ENCODE measurements around the gene BMP8A.
"Not testable (repeated sequence)": the region's sequence is repeated elsewhere in the genome, so short reads cannot be mapped to it uniquely, and the experiment has no call there.

BMP8A gene

GRCh38 chr1:39491146-39491921 is at the start of gene BMP8A:
Gene BMP8A (plus strand): TSS chr1:39491636. CDS start chr1:39491992, 356 bp downstream.
- peak; percentile 91 for DNase-seq (ENCODE audit: low spot score)

- DNase-seq (ENCODE audit: low spot score), result no peak
These were observed 49.6 kb upstream of the BMP8A start for GRCh38 chr1:39441797-39442196.

DNA sequence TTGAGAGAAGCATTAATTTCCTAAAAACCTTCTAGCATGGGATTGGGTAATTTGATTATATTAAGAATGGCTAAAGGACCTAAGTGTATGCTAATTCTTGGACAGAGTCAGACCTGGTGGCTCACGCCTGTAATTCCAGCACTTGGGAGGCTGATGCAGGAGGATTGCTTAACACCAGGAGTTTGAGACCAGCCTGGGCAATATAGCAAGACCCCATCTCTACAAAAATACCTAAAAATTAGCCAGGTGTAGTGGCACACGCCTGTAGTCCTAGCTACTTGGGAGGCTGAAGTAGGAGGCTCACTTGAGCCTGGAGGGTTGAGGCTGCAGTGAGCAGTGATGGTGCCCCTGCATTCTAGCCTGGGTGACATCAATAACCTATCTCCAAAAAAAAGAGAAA is 45.9 kb upstream of the BMP8A start:
- no peak for DNase-seq (ENCODE audit: low spot score)

DNA sequence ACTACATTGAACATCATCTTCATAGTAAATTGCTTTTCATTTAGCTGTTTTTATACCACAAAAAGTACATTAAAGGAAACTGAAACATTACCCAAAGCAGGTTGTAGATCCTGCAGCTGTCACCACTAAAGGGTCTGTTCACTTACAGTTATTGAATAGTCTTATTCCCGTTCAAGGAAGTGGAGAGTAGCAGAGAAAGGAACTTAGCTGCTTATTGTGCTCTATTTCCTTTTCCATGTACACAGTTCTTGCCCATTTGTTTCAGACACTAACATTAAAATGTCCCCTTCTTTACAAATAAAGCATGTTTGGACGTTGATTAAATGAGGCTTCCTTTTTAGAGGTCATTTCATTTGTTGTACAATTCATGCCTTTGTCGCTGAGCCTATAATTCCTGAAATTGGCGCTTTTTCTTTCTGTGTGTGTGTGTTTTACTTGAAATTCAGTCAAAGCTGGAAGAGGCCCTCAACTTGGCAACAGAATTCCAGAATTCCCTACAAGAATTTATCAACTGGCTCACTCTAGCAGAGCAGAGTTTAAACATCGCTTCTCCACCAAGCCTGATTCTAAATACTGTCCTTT is 44.4 kb upstream of the BMP8A start:
- no peak for DNase-seq (ENCODE audit: low spot score)

DNA sequence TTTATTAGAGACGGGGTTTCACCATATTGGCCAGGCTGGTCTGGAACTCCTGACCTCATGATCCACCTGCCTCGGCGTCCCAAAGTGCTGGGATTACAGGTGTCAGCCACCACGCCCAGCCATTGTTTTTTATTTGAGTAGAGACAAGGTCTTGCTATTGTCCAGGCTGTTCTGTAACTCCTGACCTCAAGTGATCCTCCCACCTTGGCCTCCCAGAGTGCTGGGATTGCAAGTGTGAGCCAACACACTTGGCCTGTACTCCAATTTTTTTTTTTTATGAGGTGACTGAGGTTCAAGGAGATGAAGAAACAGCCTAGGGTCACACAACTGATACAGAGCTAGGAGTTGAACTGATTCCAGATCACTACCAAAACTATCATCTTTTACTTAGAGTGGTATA is 41.4 kb upstream of the BMP8A start:
- not testable (repeated sequence) for DNase-seq (ENCODE audit: low spot score)

- no peak for DNase-seq (ENCODE audit: low spot score)
These were observed 40.4 kb upstream of the BMP8A start for GRCh38 chr1:39450956-39451606.

GRCh38 chr1:39452081-39452480 is 39.4 kb upstream of the BMP8A start:
- no peak for DNase-seq (ENCODE audit: low spot score)

DNA sequence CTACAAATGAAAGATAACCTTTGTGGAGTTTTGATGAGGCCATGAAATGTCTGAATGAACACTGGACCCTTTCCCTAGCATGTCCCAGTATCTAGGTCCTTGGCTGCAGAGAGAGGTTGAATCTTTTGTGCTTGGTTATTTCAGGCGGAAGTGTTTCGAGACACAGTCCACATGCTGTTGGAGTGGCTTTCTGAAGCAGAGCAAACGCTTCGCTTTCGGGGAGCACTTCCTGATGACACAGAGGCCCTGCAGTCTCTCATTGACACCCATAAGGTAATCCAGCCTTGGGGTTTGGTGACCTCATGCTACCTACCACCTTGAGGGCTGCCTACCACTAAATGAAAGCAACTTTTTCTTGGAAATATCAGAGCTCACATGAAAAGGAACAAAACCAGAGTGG is 38.9 kb upstream of the BMP8A start:
- no peak for DNase-seq (ENCODE audit: low spot score)

GRCh38 chr1:39453603-39454002 is 37.8 kb upstream of the BMP8A start:
- DNase-seq (ENCODE audit: low spot score), result no peak

DNA sequence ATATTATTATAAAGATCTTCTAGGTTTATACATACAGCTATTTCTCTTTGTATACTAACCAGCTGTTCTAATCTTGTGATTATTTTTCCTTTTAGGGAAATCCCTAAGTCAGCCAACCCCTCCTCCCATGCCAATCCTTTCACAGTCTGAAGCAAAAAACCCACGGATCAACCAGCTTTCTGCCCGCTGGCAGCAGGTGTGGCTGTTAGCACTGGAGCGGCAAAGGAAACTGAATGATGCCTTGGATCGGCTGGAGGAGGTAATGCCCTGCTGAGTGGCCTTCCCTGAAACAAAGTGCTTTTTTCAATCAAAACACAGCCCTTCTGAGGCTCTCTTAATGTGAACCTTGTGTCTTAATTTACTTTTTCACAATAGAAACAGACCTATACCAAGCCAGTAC is 32.4 kb upstream of the BMP8A start:
- DNase-seq (ENCODE audit: low spot score), result no peak

DNA sequence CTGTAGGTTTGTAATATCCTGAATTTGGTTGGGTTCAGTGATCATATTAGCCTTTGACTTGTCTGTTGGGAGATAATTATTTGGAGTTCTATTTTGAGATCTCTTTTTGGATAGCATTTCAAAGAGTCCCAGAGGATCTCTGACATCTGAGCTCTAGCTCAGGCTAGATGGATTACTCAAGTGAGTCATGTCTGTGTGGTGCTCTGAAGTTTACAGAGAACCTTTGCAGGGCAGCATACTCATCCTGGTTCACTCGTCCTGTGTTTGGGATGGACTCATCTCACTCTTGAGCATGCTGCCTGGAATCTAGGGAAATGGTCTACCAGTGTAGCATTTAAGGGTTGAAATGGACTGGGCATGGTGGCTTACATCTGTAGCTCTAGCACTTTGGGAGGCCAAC is 29.4 kb upstream of the BMP8A start:
- no peak for DNase-seq (ENCODE audit: low spot score)

GRCh38 chr1:39466413-39467107 is 24.9 kb upstream of the BMP8A start:
- no peak for DNase-seq (ENCODE audit: low spot score)

- DNase-seq (ENCODE audit: low spot score), result not testable (repeated sequence)
These were observed 24.2 kb upstream of the BMP8A start for GRCh38 chr1:39467108-39467720.

- DNase-seq (ENCODE audit: low spot score), result no peak
These were observed 22.3 kb upstream of the BMP8A start for GRCh38 chr1:39469150-39469549.

GRCh38 chr1:39470040-39470439 is 21.4 kb upstream of the BMP8A start:
- DNase-seq (ENCODE audit: low spot score), result no peak

DNA sequence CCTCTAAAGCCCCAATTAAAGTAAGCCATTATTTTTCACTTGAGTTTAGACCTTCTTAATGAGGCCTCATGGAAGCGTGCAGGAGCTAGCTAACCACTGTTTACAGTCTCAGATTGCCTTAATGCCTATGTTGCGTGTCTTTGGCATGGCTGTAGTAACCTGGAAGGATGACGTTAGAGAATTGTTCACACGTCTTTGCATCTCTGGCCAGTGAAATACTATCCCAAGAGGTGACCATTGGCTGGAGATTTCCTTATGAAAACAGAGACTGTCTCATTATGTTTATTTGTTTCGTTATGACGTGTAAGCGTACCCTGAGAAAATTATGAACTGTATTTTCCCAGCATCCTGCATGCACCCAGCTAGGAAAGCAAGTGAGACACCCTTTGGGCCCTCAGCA is 18.6 kb upstream of the BMP8A start:
- no peak for DNase-seq (ENCODE audit: low spot score)

GRCh38 chr1:39473324-39473723 is 18.1 kb upstream of the BMP8A start:
- DNase-seq (ENCODE audit: low spot score), result no peak

GRCh38 chr1:39474810-39475209 is 16.6 kb upstream of the BMP8A start:
- no peak for DNase-seq (ENCODE audit: low spot score)

GRCh38 chr1:39475551-39475950 is 15.9 kb upstream of the BMP8A start:
- not testable (repeated sequence) for DNase-seq (ENCODE audit: low spot score)

- no peak for DNase-seq (ENCODE audit: low spot score)
These were observed 13.1 kb upstream of the BMP8A start for GRCh38 chr1:39478126-39478915.

GRCh38 chr1:39481289-39481688 is 10.1 kb upstream of the BMP8A start:
- no peak for DNase-seq (ENCODE audit: low spot score)

All from HuH-7.5 (cell line).